PC-3 (cell line): ENCODE data around the gene DISC1. TPM values are rescaled to one million over a fixed set of nuclear protein-coding genes. Genes with fewer than 3 reads are reported as not detected.

ENCODE experiments used
- ATAC-seq: fragments of 200-7000 bp; cut with Tn5 transposase; 2 replicates; pipeline ENCODE4 v1.9.1; 2020; ENCODE audit warnings: mild to moderate bottlenecking, moderate library complexity
- BruUV-seq: library from RNA; stranded (reverse); fragments of 400-500 nt; replicated peaks from 2 replicates; lab custom pipeline; 2021; lab: Mats Ljungman, UMichigan
- CTCF ChIA-PET: fragments of 300-600 bp; sonication (Branson Sonifier 250); formaldehyde crosslinking; loops from one replicate; lab custom pipeline; 2022; ENCODE audit warnings: antibody characterized with exemption; lab: Charles Lee
- POLR2A ChIA-PET: fragments of 300-600 bp; sonication (Branson Sonifier 250); formaldehyde crosslinking; loops from one replicate; lab custom pipeline; 2022; ENCODE audit warnings: antibody characterized with exemption; ENCODE audit not compliant: unreplicated experiment; lab: Charles Lee
- DNase-seq: peaks from one replicate; pipeline ENCODE4 v3.0.0-alpha.2; 2015
- H2AFZ ChIP-seq: fragments of 300-600 bp; sonication (generic); 2 replicates; pipeline ENCODE4 v1.6.0; 2016; ENCODE audit warnings: antibody characterized with exemption, low read length
- H3F3A ChIP-seq: fragments of 300-600 bp; sonication (generic); one replicate; pipeline ENCODE4 v1.6.0; 2017; ENCODE audit warnings: antibody characterized with exemption, low read length, control low read depth, mild to moderate bottlenecking; ENCODE audit not compliant: unreplicated experiment
- H3K27ac ChIP-seq: fragments of 300-600 bp; sonication (generic); 2 replicates; pipeline ENCODE4 v1.5.1; 2016; ENCODE audit warnings: mild to moderate bottlenecking, low read length
- H3K27me3 ChIP-seq: fragments of 300-600 bp; sonication (generic); 2 replicates; pipeline ENCODE4 v1.6.1; 2016; ENCODE audit warnings: low read length, mixed read lengths
- H3K36me3 ChIP-seq: fragments of 300-600 bp; sonication (generic); 2 replicates; pipeline ENCODE4 v1.6.1; 2016; ENCODE audit warnings: low read depth, mixed run types, low read length, mixed read lengths
- H3K4me1 ChIP-seq: fragments of 300-600 bp; sonication (generic); 2 replicates; pipeline ENCODE4 v1.5.1; 2016; ENCODE audit warnings: low read length; ENCODE audit not compliant: insufficient read depth
- H3K4me2 ChIP-seq: fragments of 300-600 bp; sonication (generic); 2 replicates; pipeline ENCODE4 v1.6.0; 2016; ENCODE audit warnings: low read length
- H3K4me3 ChIP-seq: fragments of 300-600 bp; sonication (generic); 2 replicates; pipeline ENCODE4 v1.5.1; 2016; ENCODE audit warnings: mild to moderate bottlenecking, low read length, mixed read lengths
- H3K79me2 ChIP-seq: fragments of 300-600 bp; sonication (generic); 2 replicates; pipeline ENCODE4 v1.6.1; 2017; ENCODE audit warnings: low read length, mixed read lengths
- H3K9ac ChIP-seq: fragments of 300-600 bp; sonication (generic); 2 replicates; pipeline ENCODE4 v1.6.0; 2016; ENCODE audit warnings: mild to moderate bottlenecking, low read length
- H3K9me2 ChIP-seq: fragments of 300-600 bp; sonication (generic); replicated peaks from 2 replicates; pipeline ENCODE4 v1.6.1; 2016; ENCODE audit warnings: mixed run types, low read length, mixed read lengths
- H3K9me3 ChIP-seq: fragments of 300-600 bp; sonication (generic); 2 replicates; pipeline ENCODE4 v1.6.1; 2016; ENCODE audit warnings: low read length, mixed read lengths
- H4K20me1 ChIP-seq: fragments of 300-600 bp; sonication (generic); 2 replicates; pipeline ENCODE4 v1.6.1; 2016; ENCODE audit warnings: low read length, mixed read lengths
- CTCF ChIP-seq: fragments of 300-600 bp; sonication (generic); conservative IDR thresholded peaks from 2 replicates; pipeline ENCODE4 v1.5.1; 2017; ENCODE audit warnings: antibody characterized with exemption, low read depth, mild to moderate bottlenecking, low read length
- EZH2 ChIP-seq: fragments of 300-600 bp; sonication (generic); IDR thresholded peaks from one replicate; pipeline ENCODE4 v1.6.1; 2017; ENCODE audit warnings: antibody characterized with exemption, mild to moderate bottlenecking, low read length; ENCODE audit not compliant: unreplicated experiment
- EZH2phosphoT487 ChIP-seq: fragments of 300-600 bp; sonication (generic); IDR thresholded peaks from 2 replicates; pipeline ENCODE4 v1.6.1; 2018; ENCODE audit warnings: mild to moderate bottlenecking, antibody characterized with exemption, low read length, borderline replicate concordance
- intact Hi-C: fragments of 100-400 bp; cut with micrococcal nuclease; formaldehyde crosslinking; loops from 2 replicates; pipeline ENCODE4 v1.9.0; 2023
- total RNA-seq: library from RNA; depleted of rRNA; stranded (reverse); fragments of >200 nt; gene quantifications from 2 replicates; pipeline ENCODE4 v1.2.3, GENCODE V29; 2014

DISC1 gene
- total RNA-seq, 1 experiment from 2014 or later, result 3.4 TPM

DNA sequence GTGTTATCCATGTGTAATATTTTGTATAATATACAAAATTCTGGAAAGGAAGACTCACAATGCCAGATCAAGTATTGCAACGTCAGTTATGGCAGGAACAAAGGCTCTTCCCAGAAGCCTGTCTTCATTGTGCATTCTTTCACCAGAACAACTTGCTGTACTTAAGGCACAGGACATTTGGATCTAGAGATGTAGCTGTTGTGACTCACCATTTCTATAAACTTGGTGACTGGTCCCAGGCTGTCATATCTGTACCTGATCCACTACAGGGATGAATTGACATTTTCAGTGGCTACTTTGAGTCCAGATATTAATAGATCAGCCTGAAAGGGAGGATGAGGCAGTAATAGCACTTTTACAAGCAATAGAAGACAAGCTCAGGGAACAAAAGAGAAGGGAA is 299.8 kb downstream of the DISC1 start:
- Histone ChIP-seq H3K4me2 (no peak overlapping the region), H3K27ac (no peak overlapping the region), H3K36me3 (no peaks in the 10 kb centered on the region), H3K9me3 (no peaks in the 10 kb centered on the region), H4K20me1 (no peaks in the 10 kb centered on the region), H3K4me1 (peaks cover 7% of the 10 kb centered on the region), H3K79me2 (no peaks in the 10 kb centered on the region), H3K27me3 (no peaks in the 10 kb centered on the region), H3K9ac (no peak overlapping the region), H3K9me2 (no peaks in the 10 kb centered on the region), H3F3A (no peaks in the 10 kb centered on the region), H2AFZ (no peak overlapping the region), H3K4me3 (no peak overlapping the region)
- ATAC-seq (peak; percentile 33; the same call in 1 of the 2 replicates), DNase-seq (peak; percentile 33)
- no peak for TF ChIP-seq EZH2
- TF ChIP-seq CTCF, result no peak
- no peak for TF ChIP-seq EZH2phosphoT487
- no TSS peak for BruUV-seq
- CTCF ChIA-PET, result no interaction called here
- intact Hi-C loops, result no loop called here
- POLR2A ChIA-PET, result no interaction called here

GRCh38 chr1:231926933-231927332 is 300.3 kb downstream of the DISC1 start:
- H3K79me2 ChIP-seq, result no peaks in the 10 kb centered on the region
- no peak for DNase-seq
- TF ChIP-seq CTCF (no peak), EZH2 (no peak), EZH2phosphoT487 (no peak)
- no peaks in the 10 kb centered on the region for H3F3A ChIP-seq
- H3K36me3 ChIP-seq, result no peaks in the 10 kb centered on the region
- H3K27me3 ChIP-seq, result no peaks in the 10 kb centered on the region
- ATAC-seq, result no peak
- H4K20me1 ChIP-seq, result no peaks in the 10 kb centered on the region
- POLR2A ChIA-PET, result no interaction called here
- intact Hi-C loops, result no loop called here
- no peak overlapping the region for H3K4me2 ChIP-seq
- H3K4me3 ChIP-seq, result no peak overlapping the region
- 0 out of 2 replicates have a peak, but pooled peaks cover under 1% of the 10 kb centered on the region for H3K9me3 ChIP-seq
- no TSS peak for BruUV-seq
- no peak overlapping the region for H3K9ac ChIP-seq
- H3K4me1 ChIP-seq, result peaks cover 12% of the 10 kb centered on the region
- no peak overlapping the region for H2AFZ ChIP-seq
- CTCF ChIA-PET, result no interaction called here
- H3K27ac ChIP-seq, result no peak overlapping the region
- no peaks in the 10 kb centered on the region for H3K9me2 ChIP-seq

- H2AFZ ChIP-seq, result no peak overlapping the region
- no peak for TF ChIP-seq CTCF
- no peak for TF ChIP-seq EZH2phosphoT487
- no peak for TF ChIP-seq EZH2
- CTCF ChIA-PET, result no interaction called here
- H4K20me1 ChIP-seq, result no peaks in the 10 kb centered on the region
- H3K27ac ChIP-seq, result no peak overlapping the region
- no peaks in the 10 kb centered on the region for H3F3A ChIP-seq
- no TSS peak for BruUV-seq
- DNase-seq, result no peak
- no peak overlapping the region for H3K9ac ChIP-seq
- H3K79me2 ChIP-seq, result no peaks in the 10 kb centered on the region
- no peak overlapping the region for H3K4me2 ChIP-seq
- no peak overlapping the region for H3K4me3 ChIP-seq
- no peaks in the 10 kb centered on the region for H3K36me3 ChIP-seq
- H3K9me3 ChIP-seq, result 0 out of 2 replicates have a peak, but pooled peaks cover 4% of the 10 kb centered on the region
- H3K4me1 ChIP-seq, result peaks cover 12% of the 10 kb centered on the region
- POLR2A ChIA-PET, result no interaction called here
- H3K27me3 ChIP-seq, result no peaks in the 10 kb centered on the region
- H3K9me2 ChIP-seq, result no peaks in the 10 kb centered on the region
- ATAC-seq, result no peak
- intact Hi-C loops, result no loop called here
Measured at GRCh38 chr1:231927431-231927830, 300.8 kb downstream of the DISC1 start.
